ENCODE measurements around the gene AOC2. TPM values are rescaled to one million over a fixed set of nuclear protein-coding genes. Genes with fewer than 3 reads are reported as not detected.

Gene AOC2
- polyA plus RNA-seq, 1 experiment = 0.16 TPM

DNA sequence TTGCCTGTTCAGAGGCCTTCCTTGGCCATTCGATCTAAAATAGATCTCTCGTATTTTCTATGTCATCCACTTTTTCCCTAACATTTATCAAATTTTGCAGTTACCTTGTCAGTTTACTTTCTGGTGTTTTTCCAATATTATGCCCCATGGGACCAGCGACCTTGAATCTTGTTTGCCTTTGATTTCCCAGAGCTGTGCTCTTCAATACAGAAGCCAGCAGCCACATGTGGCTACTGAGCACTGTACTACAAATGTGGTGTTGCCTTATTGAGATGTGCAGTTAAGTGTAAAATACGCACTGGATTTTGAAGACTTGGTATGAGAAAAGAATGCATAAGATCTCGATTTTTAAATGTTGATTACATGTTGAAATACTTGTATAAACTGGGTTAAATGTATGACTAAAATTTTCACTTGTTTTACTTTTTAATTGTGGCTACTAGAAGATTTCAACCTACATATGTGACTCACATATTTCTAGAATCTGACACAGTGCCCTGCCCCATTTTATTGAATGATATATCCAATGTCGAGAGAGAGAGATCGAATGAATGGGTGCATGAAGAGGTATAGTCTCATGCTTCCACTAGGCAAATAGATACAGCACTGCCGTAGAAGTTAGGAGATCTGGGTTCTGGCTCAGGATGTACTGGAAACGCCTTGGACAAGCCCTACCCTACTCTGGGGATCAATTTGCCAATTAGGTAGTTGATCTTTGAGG, 12.0 kb upstream of the AOC2 start:
- no peak for DNase-seq (ENCODE audit: low read depth, low spot score)
- TF ChIP-seq, protein P1, sequence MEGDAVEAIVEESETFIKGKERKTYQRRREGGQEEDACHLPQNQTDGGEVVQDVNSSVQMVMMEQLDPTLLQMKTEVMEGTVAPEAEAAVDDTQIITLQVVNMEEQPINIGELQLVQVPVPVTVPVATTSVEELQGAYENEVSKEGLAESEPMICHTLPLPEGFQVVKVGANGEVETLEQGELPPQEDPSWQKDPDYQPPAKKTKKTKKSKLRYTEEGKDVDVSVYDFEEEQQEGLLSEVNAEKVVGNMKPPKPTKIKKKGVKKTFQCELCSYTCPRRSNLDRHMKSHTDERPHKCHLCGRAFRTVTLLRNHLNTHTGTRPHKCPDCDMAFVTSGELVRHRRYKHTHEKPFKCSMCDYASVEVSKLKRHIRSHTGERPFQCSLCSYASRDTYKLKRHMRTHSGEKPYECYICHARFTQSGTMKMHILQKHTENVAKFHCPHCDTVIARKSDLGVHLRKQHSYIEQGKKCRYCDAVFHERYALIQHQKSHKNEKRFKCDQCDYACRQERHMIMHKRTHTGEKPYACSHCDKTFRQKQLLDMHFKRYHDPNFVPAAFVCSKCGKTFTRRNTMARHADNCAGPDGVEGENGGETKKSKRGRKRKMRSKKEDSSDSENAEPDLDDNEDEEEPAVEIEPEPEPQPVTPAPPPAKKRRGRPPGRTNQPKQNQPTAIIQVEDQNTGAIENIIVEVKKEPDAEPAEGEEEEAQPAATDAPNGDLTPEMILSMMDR (IDR thresholded peaks at IDR 0.05; ENCODE audit: low read depth, low read length) = no peak
- Histone ChIP-seq H3K4me3 (ENCODE audit: low read depth, low read length) (peak overlapping the region; percentile 99), H3K9me3 (ENCODE audit: control insufficient read depth, insufficient read depth, low read length) (no peaks in the 10 kb centered on the region; the same call in 1 of the 2 replicates), H3K27me3 (ENCODE audit: control insufficient read depth, insufficient read depth, low read length) (no peaks in the 10 kb centered on the region), H3K27ac (ENCODE audit: low read depth, low read length) (peak overlapping the region; percentile 65)
- ChIA-PET CTCF (interaction anchor here (1.5 to 6.2 kb wide), 4 partner anchors 8 to 13 kb away, joined by 3 to 35 read pairs (median 12); partner anchors contain the start of genes AOC2 and BECN1), POLR2A (interaction anchor here (1.4 to 3.2 kb wide), 2 partner anchors 8 to 166 kb away, joined by 5 to 16 read pairs; partner anchors contain the start of genes BECN1 and RPL27)

- H3K27ac ChIP-seq (ENCODE audit: low read depth, low read length) = peak within 1 kb of the TSS; percentile 65
- H3K9me3 ChIP-seq (ENCODE audit: control insufficient read depth, insufficient read depth, low read length) = no peaks in the 10 kb centered on the region; the same call in 1 of the 2 replicates
- H3K27me3 ChIP-seq (ENCODE audit: control insufficient read depth, insufficient read depth, low read length) = no peaks in the 10 kb centered on the region
- DNase-seq (ENCODE audit: low read depth, low spot score) = peak; percentile 47
- peak within 1 kb of the TSS; percentile 99 for H3K4me3 ChIP-seq (ENCODE audit: low read depth, low read length)
- ChIA-PET POLR2A (interaction anchor here (0.8 to 3.2 kb wide), 5 partner anchors 9 to 165 kb away, joined by 3 to 16 read pairs (median 5); partner anchors contain the start of genes BECN1 and RPL27), CTCF (interaction anchor here (0.6 to 6.2 kb wide), 6 partner anchors 9 to 843 kb away, joined by 3 to 35 read pairs (median 6); partner anchors contain the start of genes AOC2, BECN1 and RPL27)
- TF ChIP-seq, protein P1 (IDR thresholded peaks at IDR 0.05; ENCODE audit: low read depth, low read length) = no peak
These were observed 11.2 kb upstream of the AOC2 start, which contains the start of gene PSME3 for GRCh38 chr17:42832934-42833766. Gene PSME3, plus strand, starts transcription at chr17:42833397. Its CDS starts 235 bp downstream, at chr17:42833632.

GRCh38 chr17:42833767-42834422, 10.5 kb upstream of the AOC2 start:
- H3K9me3 ChIP-seq (ENCODE audit: control insufficient read depth, insufficient read depth, low read length) = no peaks in the 10 kb centered on the region; the same call in 1 of the 2 replicates
- ChIA-PET CTCF (interaction anchor here (1.3 to 6.2 kb wide), 6 partner anchors 9 to 164 kb away, joined by 4 to 35 read pairs (median 6); partner anchors contain the start of genes AOC2, BECN1 and RPL27), POLR2A (interaction anchor here (0.5 to 3.2 kb wide), 6 partner anchors 10 to 164 kb away, joined by 3 to 16 read pairs (median 5); partner anchors contain the start of genes BECN1 and RPL27)
- TF ChIP-seq, protein P1 (IDR thresholded peaks at IDR 0.05; ENCODE audit: low read depth, low read length) = no peak
- no peaks in the 10 kb centered on the region for H3K27me3 ChIP-seq (ENCODE audit: control insufficient read depth, insufficient read depth, low read length)
- DNase-seq (ENCODE audit: low read depth, low spot score) = no peak
- H3K4me3 ChIP-seq (ENCODE audit: low read depth, low read length) = peak overlapping the region; percentile 99
- peak overlapping the region; percentile 65 for H3K27ac ChIP-seq (ENCODE audit: low read depth, low read length)

GRCh38 chr17:42835732-42836131, 8.6 kb upstream of the AOC2 start:
- Histone ChIP-seq H3K27me3 (ENCODE audit: control insufficient read depth, insufficient read depth, low read length) (no peaks in the 10 kb centered on the region), H3K9me3 (ENCODE audit: control insufficient read depth, insufficient read depth, low read length) (no peaks in the 10 kb centered on the region; the same call in 1 of the 2 replicates), H3K27ac (ENCODE audit: low read depth, low read length) (no peak overlapping the region), H3K4me3 (ENCODE audit: low read depth, low read length) (no peak overlapping the region)
- ChIA-PET CTCF (interaction anchor here (0.7 to 6.2 kb wide), 7 partner anchors 8 to 102 kb away, joined by 3 to 35 read pairs (median 4); partner anchors contain the start of genes AOC2 and BECN1), POLR2A (interaction anchor here (0.7 kb wide), 2 partner anchors 118 to 177 kb away, joined by 3 to 4 read pairs; partner anchors contain the start of gene TUBG2)
- no peak for DNase-seq (ENCODE audit: low read depth, low spot score)
- TF ChIP-seq, protein P1 (IDR thresholded peaks at IDR 0.05; ENCODE audit: low read depth, low read length) = no peak
